ENCODE measurements around the gene ZNF70.

ZNF70 gene

GRCh38 chr22:23692598-23693291 is 58.2 kb downstream of the ZNF70 start:
- DNase-seq (ENCODE audit: low read depth in 2 of 2) = no peak

- DNase-seq (ENCODE audit: low read depth in 2 of 2) = no peak
These were observed 59.0 kb downstream of the ZNF70 start for GRCh38 chr22:23691748-23692423.

- DNase-seq (ENCODE audit: low read depth in 2 of 2) = no peak
These were observed 60.2 kb downstream of the ZNF70 start, which contains the start of gene RGL4 for GRCh38 chr22:23690713-23691112. RGL4 (plus strand) TSS chr22:23691013; CDS start chr22:23692031, 1,018 bp downstream.

- no peak for DNase-seq (ENCODE audit: low read depth in 2 of 2)
These were observed 61.5 kb downstream of the ZNF70 start for GRCh38 chr22:23689414-23689813.
